Measurements from ENCODE around the gene BRF1.

Gene BRF1

GRCh38 chr14:105193916-105194782 lies 106.7 kb downstream of the BRF1 start:
- no peak for DNase-seq (ENCODE audit: low spot score)

- DNase-seq (ENCODE audit: low spot score): no peak
Observed at GRCh38 chr14:105192866-105193731, 107.7 kb downstream of the BRF1 start.

- DNase-seq (ENCODE audit: low spot score): no peak
Observed at GRCh38 chr14:105187935-105188524, 112.8 kb downstream of the BRF1 start.

GRCh38 chr14:105187116-105187515 lies 113.7 kb downstream of the BRF1 start:
- DNase-seq (ENCODE audit: low spot score): no peak

GRCh38 chr14:105185973-105186372 lies 114.8 kb downstream of the BRF1 start:
- no peak for DNase-seq (ENCODE audit: low spot score)

GRCh38 chr14:105185001-105185400 lies 115.8 kb downstream of the BRF1 start:
- DNase-seq (ENCODE audit: low spot score): no peak

GRCh38 chr14:105184461-105184860 lies 116.3 kb downstream of the BRF1 start:
- DNase-seq (ENCODE audit: low spot score): no peak

DNA sequence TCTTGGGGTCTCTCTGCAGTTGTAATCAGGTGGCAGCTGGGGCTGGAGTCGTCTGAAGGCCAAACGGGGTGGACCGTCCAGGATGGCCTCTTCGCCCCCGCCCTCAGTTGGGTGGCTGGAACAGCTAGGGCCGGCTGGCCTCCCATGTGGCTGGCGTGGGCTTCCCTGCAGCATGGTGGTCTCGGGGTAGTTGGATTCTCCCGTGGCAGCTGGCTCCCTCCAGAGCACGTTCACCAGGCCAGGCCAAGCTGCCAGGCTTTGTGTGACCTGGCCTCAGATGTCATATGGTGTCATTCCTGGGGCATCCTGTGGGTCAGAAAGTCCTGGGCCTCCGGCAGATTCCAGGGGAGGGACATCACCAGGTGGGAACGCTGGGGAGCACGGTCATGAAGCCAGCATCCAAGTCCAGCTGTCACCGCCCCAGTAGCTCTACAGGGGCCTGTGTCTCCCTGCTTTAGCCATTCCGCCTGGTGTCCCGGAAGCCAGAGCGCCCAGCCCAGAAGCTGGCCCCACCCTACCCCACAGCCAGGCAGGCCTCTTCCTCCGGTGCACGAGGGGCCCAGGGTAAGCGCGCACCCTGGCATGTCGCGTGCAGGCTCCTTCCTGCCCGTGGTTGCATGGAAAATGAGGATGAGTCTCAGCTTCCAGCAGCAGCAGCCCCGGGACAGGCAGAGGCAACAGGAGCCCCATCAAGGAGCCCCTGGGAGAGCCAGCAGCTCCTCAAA lies 118.3 kb downstream of the BRF1 start:
- DNase-seq (ENCODE audit: low spot score): no peak

DNA sequence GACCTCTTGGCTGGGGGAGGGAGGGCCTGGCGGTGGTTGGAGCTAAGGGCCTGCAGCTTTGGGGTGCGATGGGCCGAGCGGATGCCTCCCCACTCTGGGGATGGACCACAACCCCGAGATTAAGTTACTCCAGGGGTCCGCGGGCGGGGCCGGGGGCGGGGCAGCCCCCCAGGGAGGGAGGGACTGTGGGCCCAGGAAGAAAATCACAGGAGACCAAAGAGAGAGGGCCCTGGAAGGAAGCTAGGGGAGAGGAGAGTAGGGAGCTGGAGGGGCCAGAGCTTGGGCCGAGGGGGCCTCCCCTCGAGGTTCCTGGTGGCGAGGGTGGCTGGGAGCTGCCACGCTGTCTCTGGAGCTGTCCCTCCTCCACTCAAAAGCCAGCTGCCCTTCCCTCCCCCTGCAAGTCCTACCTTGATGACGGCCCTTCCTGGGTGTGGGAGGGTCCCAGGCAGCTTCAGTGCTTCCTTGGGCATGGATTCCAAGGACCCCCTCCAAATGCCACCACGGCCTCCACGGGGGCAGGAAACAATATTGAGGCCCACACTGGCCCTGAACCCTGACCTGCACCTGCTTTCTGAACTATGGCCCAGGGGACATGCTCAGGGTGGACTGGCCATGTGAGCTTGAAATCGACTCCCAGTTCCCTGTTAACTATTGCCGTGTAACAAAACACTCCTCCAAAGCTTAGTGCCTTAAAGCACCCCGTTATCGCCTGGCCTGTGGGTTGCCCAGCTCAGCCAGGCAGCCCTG lies 119.1 kb downstream of the BRF1 start:
- DNase-seq (ENCODE audit: low spot score): no peak

GRCh38 chr14:105180592-105181548 lies 119.9 kb downstream of the BRF1 start, which contains the start of gene NUDT14:
TSS of gene NUDT14 (minus strand) at chr14:105181312. CDS start at chr14:105181209, 103 bp downstream.
- DNase-seq (ENCODE audit: low spot score): no peak

DNA sequence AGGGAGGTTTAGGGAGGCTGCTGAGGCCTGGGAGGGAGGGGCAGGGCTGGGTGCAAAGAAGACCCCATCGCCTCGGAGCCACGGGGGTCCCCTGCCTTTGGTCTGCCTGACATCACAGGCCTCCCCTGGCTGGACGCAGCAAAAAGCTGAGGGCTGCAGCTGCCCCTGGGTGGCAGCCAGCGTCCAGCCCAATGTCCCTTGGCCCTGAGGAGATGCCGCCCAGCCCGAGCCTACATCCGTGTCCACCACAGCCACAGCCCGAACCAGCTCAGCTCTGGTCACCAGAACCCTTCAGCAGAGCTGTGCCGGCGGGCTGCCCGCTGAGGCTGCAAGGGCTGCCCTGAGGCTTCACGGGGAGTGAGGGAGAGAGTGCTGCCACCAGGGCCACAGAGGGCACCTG lies 121.6 kb downstream of the BRF1 start:
- no peak for DNase-seq (ENCODE audit: low spot score)

DNA sequence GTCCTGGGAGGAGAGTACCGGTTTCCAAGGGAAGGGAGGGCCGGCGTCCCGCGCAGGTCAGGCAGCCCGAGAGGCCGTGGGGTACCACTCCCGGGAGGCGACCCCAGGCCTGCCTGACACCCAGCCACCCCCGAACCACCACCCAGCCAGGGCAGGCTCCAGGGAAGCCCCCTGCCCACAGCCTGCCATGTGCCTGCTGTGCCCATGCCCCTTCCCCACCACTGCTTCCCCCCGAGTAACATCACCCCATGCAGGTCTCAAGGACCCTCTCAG lies 122.0 kb downstream of the BRF1 start:
- no peak for DNase-seq (ENCODE audit: low spot score)

DNA sequence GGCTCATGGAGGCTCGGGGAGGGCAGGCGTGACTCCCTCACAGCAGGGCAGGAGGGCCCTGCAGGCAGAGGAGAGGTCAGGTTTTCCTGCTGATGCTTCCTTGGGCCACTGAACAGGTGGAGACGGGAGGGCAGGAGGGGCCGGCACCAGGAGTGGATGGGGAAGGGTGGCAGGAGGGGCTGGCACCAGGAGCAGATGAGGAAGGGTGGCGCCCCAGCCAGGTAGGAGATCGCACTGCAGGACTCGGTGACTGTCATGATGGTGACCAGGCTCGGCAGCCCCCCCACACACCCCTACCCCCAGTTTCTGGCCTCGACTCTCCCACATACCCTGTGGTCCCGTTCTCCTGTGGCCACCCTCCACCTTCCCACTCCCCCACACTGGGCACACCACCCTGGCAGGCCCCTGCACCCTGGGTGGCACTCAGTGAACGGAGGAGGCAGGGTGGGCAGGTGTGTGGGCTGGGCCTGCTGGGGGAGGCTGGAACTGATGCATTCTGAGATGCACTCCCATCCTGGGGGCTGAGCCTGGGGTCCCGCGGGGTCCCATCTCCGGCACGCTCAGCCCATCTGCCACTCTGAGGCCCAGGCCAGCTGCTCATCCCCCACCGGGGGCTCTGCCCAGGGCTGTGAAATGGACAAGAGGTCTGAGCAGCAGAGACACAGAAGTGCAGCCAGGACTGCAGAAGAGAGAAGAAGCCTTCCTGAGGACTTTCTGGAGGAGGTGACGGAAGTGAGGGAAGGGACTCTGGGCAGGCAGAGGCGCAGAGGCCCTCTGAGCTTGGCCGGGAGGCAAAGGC lies 122.5 kb downstream of the BRF1 start:
- no peak for DNase-seq (ENCODE audit: low spot score)

DNA sequence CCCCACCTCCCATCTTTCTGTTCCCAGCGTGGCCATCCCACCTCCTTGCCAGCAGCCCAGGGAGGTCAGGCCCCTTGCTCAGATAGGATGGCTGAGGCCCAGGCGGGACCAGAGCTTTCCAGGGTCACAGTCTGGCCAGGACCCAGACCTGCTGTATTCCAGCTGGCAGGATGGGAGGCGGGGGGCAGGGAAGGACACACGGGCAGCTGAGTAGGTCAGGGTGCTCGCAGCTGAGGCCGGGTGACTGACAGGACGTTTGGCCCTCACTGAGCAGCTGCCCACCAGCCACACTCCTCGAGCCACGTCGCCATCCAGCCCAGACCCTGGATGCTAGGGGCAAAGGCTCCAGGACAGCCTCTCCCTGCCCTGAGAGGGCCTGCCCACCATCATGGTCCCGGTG lies 123.7 kb downstream of the BRF1 start:
- no peak for DNase-seq (ENCODE audit: low spot score)

DNA sequence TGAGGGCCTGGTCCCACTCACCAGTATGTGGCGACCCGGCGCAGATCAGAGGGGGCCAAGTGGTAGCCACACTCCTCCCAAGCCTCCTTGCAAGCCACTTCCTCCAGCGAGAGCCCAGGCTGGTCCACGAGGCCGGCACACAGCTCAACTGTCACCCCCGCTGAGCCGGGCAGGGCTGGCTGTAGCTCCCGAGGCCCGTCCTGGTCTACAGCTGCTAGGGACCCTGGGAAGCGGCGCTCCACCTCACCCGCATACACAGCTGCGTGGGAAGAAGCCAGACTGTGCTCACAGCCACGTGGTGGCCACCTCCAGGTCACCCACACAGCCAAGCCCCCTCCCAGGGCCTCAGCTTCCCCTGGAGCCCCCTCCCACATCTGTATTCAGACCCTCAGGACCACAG lies 124.3 kb downstream of the BRF1 start:
- DNase-seq (ENCODE audit: low spot score): no peak

GRCh38 chr14:105173901-105174894 lies 126.6 kb downstream of the BRF1 start:
- DNase-seq (ENCODE audit: low spot score): no peak

- no peak for DNase-seq (ENCODE audit: low spot score)
Observed at GRCh38 chr14:105173145-105173544, 127.7 kb downstream of the BRF1 start.

DNA sequence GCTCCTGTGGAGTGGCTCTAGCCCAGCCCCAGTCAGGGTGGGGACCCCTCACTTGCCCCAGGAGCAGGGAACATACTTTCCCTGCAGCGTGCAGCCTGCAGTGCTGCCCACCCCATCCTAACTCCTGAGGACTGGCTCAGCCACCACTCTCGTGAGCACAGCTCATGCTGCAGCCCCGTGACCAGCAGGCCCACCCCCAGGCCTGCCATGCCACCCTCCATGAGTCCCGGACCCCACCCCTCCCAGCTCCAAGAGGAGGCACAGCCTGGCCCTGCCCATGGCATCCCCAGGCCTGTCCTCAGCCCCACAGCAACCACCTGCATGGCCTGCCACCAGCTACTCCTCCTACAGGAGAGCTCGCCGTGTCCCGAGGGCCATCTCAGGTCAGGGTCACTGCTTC lies 128.3 kb downstream of the BRF1 start:
- DNase-seq (ENCODE audit: low spot score): no peak
